GM12878 (cell line): ENCODE measurements around the gene MITF. TPM values are rescaled to one million over a fixed set of nuclear protein-coding genes. Genes with fewer than 3 reads are reported as not detected.
A peak's percentile ranks its signal among the peaks of the same experiment; 100 is the strongest.

Source experiments
- ATAC-seq: fragments of 200-7000 bp; cut with Tn5 transposase; 3 replicates; pipeline ENCODE4 v1.9.1; 2020; ENCODE audit warnings: mild to moderate bottlenecking, moderate library complexity
- BruUV-seq: library from RNA; stranded (reverse); fragments of 400-500 nt; replicated peaks from 2 replicates; lab custom pipeline; 2021; lab: Mats Ljungman, UMichigan
- CTCF ChIA-PET: fragments of 300-600 bp; sonication (Branson Sonifier 250); formaldehyde crosslinking; extraction: SDS; loops from one replicate; lab custom pipeline; 2021; ENCODE audit warnings: inconsistent platforms; lab: Yijun Ruan, JAX
- POLR2A ChIA-PET: fragments of 350-600 bp; formaldehyde crosslinking; extraction: SDS; loops from one replicate; lab custom pipeline; 2021; ENCODE audit warnings: inconsistent platforms; lab: Charles Lee
- RAD21 ChIA-PET: fragments of 300-600 bp; sonication (Branson Sonifier 250); formaldehyde crosslinking; loops from one replicate; lab custom pipeline; 2023; ENCODE audit warnings: antibody characterized with exemption; ENCODE audit not compliant: unreplicated experiment; lab: Charles Lee
- SMC1A ChIA-PET: fragments of 300-600 bp; sonication (Branson Sonifier 250); formaldehyde crosslinking; loops from one replicate; lab custom pipeline; 2023; ENCODE audit not compliant: unreplicated experiment, uncharacterized antibody; lab: Charles Lee
- DNase-seq: peaks from one replicate; pipeline ENCODE4 v3.0.0-alpha.2; 2011; ENCODE audit warnings: low read depth, low spot score
- FAIRE-seq: peaks from 3 replicates; lab custom pipeline; 2011; peaks lifted over from hg19 to GRCh38; lab: Jason Lieb, UNC
- H2AFZ ChIP-seq: 2 replicates; pipeline ENCODE4 v1.6.0; 2011; ENCODE audit warnings: low read depth, low read length, control low read depth; ENCODE audit not compliant: control insufficient read depth
- H3K27ac ChIP-seq: 2 replicates; pipeline ENCODE4 v1.5.1; 2011; ENCODE audit warnings: control low read depth; ENCODE audit not compliant: control insufficient read depth, insufficient read depth
- H3K27me3 ChIP-seq, 2 experiments: replicated peaks in 1 of 2; 2 replicates each; pipeline versions ENCODE4 v1.6.0 to v1.6.1; 2011; ENCODE audit warnings: low read length in 1 of 2; ENCODE audit not compliant: control insufficient read depth in 2 of 2, insufficient read depth in 2 of 2
- H3K36me3 ChIP-seq, 2 experiments: 2 replicates each; pipeline ENCODE4 v1.5.1; 2011; ENCODE audit warnings: low read length in 1 of 2; ENCODE audit not compliant: control insufficient read depth in 2 of 2, insufficient read depth in 2 of 2
- H3K4me1 ChIP-seq: 2 replicates; pipeline ENCODE4 v1.6.1; 2011; ENCODE audit warnings: mild to moderate bottlenecking, low read length, moderate library complexity, mixed read lengths; ENCODE audit not compliant: control insufficient read depth, insufficient read depth
- H3K4me2 ChIP-seq: 2 replicates; pipeline ENCODE4 v1.6.0; 2011; ENCODE audit warnings: control low read depth; ENCODE audit not compliant: control insufficient read depth, insufficient read depth
- H3K4me3 ChIP-seq: fragments of 200-600 bp; sonication (generic); 2 replicates; pipeline ENCODE4 v1.5.1; 2016
- H3K79me2 ChIP-seq: 2 replicates; pipeline ENCODE4 v1.6.0; 2011; ENCODE audit warnings: low read length; ENCODE audit not compliant: control insufficient read depth, insufficient read depth
- H3K9ac ChIP-seq: 2 replicates; pipeline ENCODE4 v1.8.0; 2011; ENCODE audit warnings: low read length, control low read depth, mixed read lengths; ENCODE audit not compliant: control insufficient read depth, insufficient read depth
- H3K9me3 ChIP-seq: replicated peaks from 3 replicates; pipeline ENCODE4 v1.5.1; 2011; ENCODE audit warnings: mild to moderate bottlenecking, low read length; ENCODE audit not compliant: control insufficient read depth, insufficient read depth
- H4K20me1 ChIP-seq: 2 replicates; pipeline ENCODE4 v1.6.0; 2011; ENCODE audit not compliant: control insufficient read depth, insufficient read depth
- ESRRA ChIP-seq: IDR thresholded peaks from 2 replicates; pipeline ENCODE4 v1.6.1; 2012; ENCODE audit warnings: mild to moderate bottlenecking, low read length, improper control_type of control experiment
- HDGF ChIP-seq: fragments of 450-650 bp; IDR thresholded peaks from 2 replicates; pipeline ENCODE4 v1.6.1; 2016; ENCODE audit warnings: antibody characterized with exemption
- NR2C2 ChIP-seq: IDR thresholded peaks from 2 replicates; pipeline ENCODE4 v1.6.1; 2011; ENCODE audit warnings: borderline replicate concordance, low read depth; ENCODE audit not compliant: control insufficient read depth, insufficient read length
- POLR2AphosphoS2 ChIP-seq: IDR thresholded peaks from 2 replicates; pipeline ENCODE4 v1.6.1; 2011; ENCODE audit warnings: low read depth, mild to moderate bottlenecking, low read length, improper control_type of control experiment, moderate library complexity
- ZBTB11 ChIP-seq: fragments of 450-650 bp; formaldehyde crosslinking; IDR thresholded peaks from 2 replicates; pipeline ENCODE4 v1.5.0; 2022; ENCODE audit warnings: mild to moderate bottlenecking, missing genetic modification characterization
- ZNF217 ChIP-seq: fragments of 450-650 bp; IDR thresholded peaks from 2 replicates; pipeline ENCODE4 v1.6.1; 2017; ENCODE audit warnings: antibody characterized with exemption, mild to moderate bottlenecking
- WGBS: methylation state at CpG from one replicate; pipeline ENCODE4 v1.1.6; 2016; ENCODE audit warnings: low lambda C conversion rate; ENCODE audit not compliant: insufficient replicate concordance, insufficient coverage; ENCODE audit errors: missing lambda C conversion rate; 5-methylcytosine and 5-hydroxymethylcytosine counted together
- in situ Hi-C: fragments of 300-500 bp; cut with MboI; formaldehyde crosslinking; loops from 9 replicates; pipeline ENCODE4 v1.14.3; 2018; ENCODE audit warnings: mixed read lengths
- intact Hi-C: fragments of 100-400 bp; cut with micrococcal nuclease; formaldehyde crosslinking; loops from one replicate; pipeline ENCODE4 v1.14.2; 2022; ENCODE audit not compliant: unreplicated experiment
- polyA plus RNA-seq, 11 experiments: library from polyadenylated mRNA; depleted of rRNA in 4 of 11; unstranded in 6 of 11; stranded (reverse) in 5 of 11; fragments of >200 nt; fragmentation: Nextera tagmentation in 4 of 11; fragmentation: Illumina TruSeq in 1 of 11; extraction: Ambion mirVana in 4 of 11; extraction: Trizol in 1 of 11; gene quantifications; 1 replicate in 1 of 11; 2 replicates in 10 of 11; pipeline versions ENCODE4 v1.2.1 to v1.2.3, GENCODE V29; 2011 to 2016; ENCODE audit warnings: inconsistent platforms in 2 of 11, missing spikeins in 2 of 11, low read depth in 1 of 11
- total RNA-seq, 4 experiments: library from RNA; depleted of rRNA in 3 of 4; stranded (reverse); fragments of >200 nt in 3 of 4; fragmentation: Illumina TruSeq in 1 of 4; extraction: Trizol in 1 of 4; gene quantifications; 2 replicates each; pipeline versions ENCODE4 v1.2.1 to v1.2.3, GENCODE V29; 2013 to 2021
- TF ChIP-seq, protein P1 (sequence below): IDR thresholded peaks from 2 replicates; pipeline ENCODE4 v1.6.1; 2012; ENCODE audit warnings: mild to moderate bottlenecking, low read depth, low read length
- TF ChIP-seq, protein P2 (sequence below): fragments of 450-650 bp; IDR thresholded peaks from 2 replicates; pipeline ENCODE4 v1.6.1; 2017; ENCODE audit warnings: mild to moderate bottlenecking, low read depth, inconsistent platforms; ENCODE audit not compliant: poor library complexity, severe bottlenecking
- TF ChIP-seq, protein P3 (sequence below): fragments of 450-650 bp; IDR thresholded peaks from 2 replicates; pipeline ENCODE4 v1.6.1; 2017; ENCODE audit warnings: mild to moderate bottlenecking, moderate library complexity

Gene MITF
- total and polyA plus RNA-seq, 10 of the 15 experiments (the other 5 are each of a cell fraction or from before 2014, with no cell fraction given), result under 0.01 to 0.90 (median 0.06) TPM; not detected in 3

DNA sequence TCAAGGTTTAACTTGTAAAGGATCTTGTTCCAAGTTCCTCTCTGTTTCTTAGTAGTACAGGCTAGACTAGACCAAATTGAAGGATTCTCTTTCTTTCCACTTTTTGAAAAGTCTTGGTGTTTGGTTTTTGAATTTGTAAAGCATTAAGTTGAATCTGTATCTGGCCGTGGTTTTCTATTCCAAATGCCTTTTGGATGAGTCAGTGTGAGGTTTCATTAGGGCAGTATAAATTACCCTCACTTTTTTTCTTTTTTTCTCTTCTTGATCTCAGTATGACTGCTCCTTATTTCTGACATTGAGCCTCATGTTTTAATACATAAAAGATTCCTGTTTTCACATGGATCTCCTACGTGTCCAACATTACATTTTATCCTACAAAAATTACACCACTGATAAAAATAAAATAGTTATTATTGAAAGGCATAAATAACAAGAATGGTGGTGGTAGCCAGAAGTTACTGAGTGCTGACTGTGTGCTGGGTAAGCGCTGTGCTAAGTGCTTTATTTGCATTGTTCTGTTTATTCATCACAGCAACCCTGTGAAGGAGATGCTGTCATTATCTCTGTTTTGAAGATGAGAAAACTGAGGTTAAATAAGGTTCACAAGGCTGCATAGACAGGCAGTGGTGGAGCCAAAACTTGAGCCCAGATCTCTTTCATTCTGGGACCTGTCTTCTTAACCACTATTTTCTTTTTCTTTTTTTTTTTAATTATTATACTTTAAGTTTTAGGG lies 48.3 kb downstream of the MITF start:
- WGBS, result 2% methylated on average over 3 of the region's 3 CpGs
- ChIA-PET SMC1A (no interaction called here), POLR2A (no interaction called here), CTCF (no interaction called here), RAD21 (no interaction called here)
- no peak overlapping the region for H3K27ac ChIP-seq
- in situ Hi-C loops (no loop called here), intact Hi-C loops (no loop called here)
- H2AFZ ChIP-seq, result no peak overlapping the region
- DNase-seq (no peak), ATAC-seq (peak; percentile 74), FAIRE-seq (no peak)
- H3K4me2 ChIP-seq, result no peak overlapping the region
- no peak overlapping the region for H3K4me3 ChIP-seq
- no peaks in the 10 kb centered on the region for H3K36me3 ChIP-seq
- no peaks in the 10 kb centered on the region; a peak in 1 of 4 replicates for H3K27me3 ChIP-seq
- H3K9me3 ChIP-seq, result no peaks in the 10 kb centered on the region
- H4K20me1 ChIP-seq, result no peaks in the 10 kb centered on the region
- H3K9ac ChIP-seq, result no peak overlapping the region
- no peaks in the 10 kb centered on the region for H3K4me1 ChIP-seq
- no peaks in the 10 kb centered on the region for H3K79me2 ChIP-seq
- no TSS peak for BruUV-seq
- TF ChIP-seq, protein P1, sequence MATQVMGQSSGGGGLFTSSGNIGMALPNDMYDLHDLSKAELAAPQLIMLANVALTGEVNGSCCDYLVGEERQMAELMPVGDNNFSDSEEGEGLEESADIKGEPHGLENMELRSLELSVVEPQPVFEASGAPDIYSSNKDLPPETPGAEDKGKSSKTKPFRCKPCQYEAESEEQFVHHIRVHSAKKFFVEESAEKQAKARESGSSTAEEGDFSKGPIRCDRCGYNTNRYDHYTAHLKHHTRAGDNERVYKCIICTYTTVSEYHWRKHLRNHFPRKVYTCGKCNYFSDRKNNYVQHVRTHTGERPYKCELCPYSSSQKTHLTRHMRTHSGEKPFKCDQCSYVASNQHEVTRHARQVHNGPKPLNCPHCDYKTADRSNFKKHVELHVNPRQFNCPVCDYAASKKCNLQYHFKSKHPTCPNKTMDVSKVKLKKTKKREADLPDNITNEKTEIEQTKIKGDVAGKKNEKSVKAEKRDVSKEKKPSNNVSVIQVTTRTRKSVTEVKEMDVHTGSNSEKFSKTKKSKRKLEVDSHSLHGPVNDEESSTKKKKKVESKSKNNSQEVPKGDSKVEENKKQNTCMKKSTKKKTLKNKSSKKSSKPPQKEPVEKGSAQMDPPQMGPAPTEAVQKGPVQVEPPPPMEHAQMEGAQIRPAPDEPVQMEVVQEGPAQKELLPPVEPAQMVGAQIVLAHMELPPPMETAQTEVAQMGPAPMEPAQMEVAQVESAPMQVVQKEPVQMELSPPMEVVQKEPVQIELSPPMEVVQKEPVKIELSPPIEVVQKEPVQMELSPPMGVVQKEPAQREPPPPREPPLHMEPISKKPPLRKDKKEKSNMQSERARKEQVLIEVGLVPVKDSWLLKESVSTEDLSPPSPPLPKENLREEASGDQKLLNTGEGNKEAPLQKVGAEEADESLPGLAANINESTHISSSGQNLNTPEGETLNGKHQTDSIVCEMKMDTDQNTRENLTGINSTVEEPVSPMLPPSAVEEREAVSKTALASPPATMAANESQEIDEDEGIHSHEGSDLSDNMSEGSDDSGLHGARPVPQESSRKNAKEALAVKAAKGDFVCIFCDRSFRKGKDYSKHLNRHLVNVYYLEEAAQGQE, result no peak
- no peak for TF ChIP-seq HDGF
- TF ChIP-seq NR2C2, result no peak
- no peak for TF ChIP-seq ZBTB11 (CRISPR knock-in tag)
- TF ChIP-seq, protein P2, sequence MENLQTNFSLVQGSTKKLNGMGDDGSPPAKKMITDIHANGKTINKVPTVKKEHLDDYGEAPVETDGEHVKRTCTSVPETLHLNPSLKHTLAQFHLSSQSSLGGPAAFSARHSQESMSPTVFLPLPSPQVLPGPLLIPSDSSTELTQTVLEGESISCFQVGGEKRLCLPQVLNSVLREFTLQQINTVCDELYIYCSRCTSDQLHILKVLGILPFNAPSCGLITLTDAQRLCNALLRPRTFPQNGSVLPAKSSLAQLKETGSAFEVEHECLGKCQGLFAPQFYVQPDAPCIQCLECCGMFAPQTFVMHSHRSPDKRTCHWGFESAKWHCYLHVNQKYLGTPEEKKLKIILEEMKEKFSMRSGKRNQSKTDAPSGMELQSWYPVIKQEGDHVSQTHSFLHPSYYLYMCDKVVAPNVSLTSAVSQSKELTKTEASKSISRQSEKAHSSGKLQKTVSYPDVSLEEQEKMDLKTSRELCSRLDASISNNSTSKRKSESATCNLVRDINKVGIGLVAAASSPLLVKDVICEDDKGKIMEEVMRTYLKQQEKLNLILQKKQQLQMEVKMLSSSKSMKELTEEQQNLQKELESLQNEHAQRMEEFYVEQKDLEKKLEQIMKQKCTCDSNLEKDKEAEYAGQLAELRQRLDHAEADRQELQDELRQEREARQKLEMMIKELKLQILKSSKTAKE, result no peak
- TF ChIP-seq ESRRA, result no peak
- no peak for TF ChIP-seq ZNF217
- TF ChIP-seq, protein P3, sequence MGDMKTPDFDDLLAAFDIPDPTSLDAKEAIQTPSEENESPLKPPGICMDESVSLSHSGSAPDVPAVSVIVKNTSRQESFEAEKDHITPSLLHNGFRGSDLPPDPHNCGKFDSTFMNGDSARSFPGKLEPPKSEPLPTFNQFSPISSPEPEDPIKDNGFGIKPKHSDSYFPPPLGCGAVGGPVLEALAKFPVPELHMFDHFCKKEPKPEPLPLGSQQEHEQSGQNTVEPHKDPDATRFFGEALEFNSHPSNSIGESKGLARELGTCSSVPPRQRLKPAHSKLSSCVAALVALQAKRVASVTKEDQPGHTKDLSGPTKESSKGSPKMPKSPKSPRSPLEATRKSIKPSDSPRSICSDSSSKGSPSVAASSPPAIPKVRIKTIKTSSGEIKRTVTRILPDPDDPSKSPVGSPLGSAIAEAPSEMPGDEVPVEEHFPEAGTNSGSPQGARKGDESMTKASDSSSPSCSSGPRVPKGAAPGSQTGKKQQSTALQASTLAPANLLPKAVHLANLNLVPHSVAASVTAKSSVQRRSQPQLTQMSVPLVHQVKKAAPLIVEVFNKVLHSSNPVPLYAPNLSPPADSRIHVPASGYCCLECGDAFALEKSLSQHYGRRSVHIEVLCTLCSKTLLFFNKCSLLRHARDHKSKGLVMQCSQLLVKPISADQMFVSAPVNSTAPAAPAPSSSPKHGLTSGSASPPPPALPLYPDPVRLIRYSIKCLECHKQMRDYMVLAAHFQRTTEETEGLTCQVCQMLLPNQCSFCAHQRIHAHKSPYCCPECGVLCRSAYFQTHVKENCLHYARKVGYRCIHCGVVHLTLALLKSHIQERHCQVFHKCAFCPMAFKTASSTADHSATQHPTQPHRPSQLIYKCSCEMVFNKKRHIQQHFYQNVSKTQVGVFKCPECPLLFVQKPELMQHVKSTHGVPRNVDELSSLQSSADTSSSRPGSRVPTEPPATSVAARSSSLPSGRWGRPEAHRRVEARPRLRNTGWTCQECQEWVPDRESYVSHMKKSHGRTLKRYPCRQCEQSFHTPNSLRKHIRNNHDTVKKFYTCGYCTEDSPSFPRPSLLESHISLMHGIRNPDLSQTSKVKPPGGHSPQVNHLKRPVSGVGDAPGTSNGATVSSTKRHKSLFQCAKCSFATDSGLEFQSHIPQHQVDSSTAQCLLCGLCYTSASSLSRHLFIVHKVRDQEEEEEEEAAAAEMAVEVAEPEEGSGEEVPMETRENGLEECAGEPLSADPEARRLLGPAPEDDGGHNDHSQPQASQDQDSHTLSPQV, result no peak
- no peak for TF ChIP-seq POLR2AphosphoS2
